HG03558 (cell line): ENCODE measurements around the gene ATP5ME.
"Not testable (repeated sequence)": the region's sequence is repeated elsewhere in the genome, so short reads cannot be mapped to it uniquely, and the experiment has no call there.

Experiments used
- ATAC-seq: cut with Tn5 transposase; IDR thresholded peaks from one replicate; pipeline ENCODE4 v1.9.1; 2021; ENCODE audit warnings: moderate number of reproducible peaks; ENCODE audit not compliant: unreplicated experiment; ENCODE audit errors: extremely low read depth

The ATP5ME gene

GRCh38 chr4:657834-658667, 16.0 kb downstream of the ATP5ME start:
- ATAC-seq: no peak

- ATAC-seq: no peak
These were observed 16.7 kb downstream of the ATP5ME start for GRCh38 chr4:657338-657833.

GRCh38 chr4:656436-657337, 17.4 kb downstream of the ATP5ME start:
- ATAC-seq: no peak

DNA sequence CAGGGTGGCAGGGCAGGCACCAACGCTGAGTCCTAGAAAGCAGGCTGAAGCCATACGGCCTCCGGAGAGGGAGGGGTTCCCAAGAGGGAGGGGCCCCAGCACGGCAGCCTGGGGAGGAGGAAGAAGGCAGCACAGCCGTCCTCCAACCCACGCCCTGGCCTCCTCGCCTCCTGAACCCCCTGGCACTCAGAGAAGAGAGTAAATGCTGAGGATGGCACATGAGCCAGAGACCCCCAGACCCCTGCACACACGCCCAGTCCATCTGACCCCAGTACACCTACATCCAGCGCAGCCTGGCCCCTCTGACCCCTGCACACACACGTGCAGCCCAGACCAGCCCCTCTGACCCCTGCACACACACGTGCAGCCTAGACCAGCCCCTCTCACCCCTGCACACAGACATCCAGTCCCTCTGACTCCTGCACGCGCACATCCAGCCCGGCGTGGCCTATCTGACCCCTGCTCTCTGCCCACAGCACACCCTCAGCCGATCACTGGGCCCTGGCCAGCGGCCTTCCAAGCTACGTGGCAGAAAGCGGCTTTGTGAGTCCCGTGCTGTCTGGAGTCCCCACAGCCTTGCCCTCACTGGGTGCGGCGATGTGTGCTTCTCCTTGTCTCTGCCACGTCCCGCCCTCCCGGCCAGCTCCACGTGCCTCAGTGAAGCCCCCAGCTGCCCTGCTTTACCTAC, 18.5 kb downstream of the ATP5ME start:
- ATAC-seq: no peak

- no peak for ATAC-seq
These were observed 19.1 kb downstream of the ATP5ME start for GRCh38 chr4:654871-655463.

- ATAC-seq: no peak
These were observed 19.6 kb downstream of the ATP5ME start for GRCh38 chr4:654503-654845.

DNA sequence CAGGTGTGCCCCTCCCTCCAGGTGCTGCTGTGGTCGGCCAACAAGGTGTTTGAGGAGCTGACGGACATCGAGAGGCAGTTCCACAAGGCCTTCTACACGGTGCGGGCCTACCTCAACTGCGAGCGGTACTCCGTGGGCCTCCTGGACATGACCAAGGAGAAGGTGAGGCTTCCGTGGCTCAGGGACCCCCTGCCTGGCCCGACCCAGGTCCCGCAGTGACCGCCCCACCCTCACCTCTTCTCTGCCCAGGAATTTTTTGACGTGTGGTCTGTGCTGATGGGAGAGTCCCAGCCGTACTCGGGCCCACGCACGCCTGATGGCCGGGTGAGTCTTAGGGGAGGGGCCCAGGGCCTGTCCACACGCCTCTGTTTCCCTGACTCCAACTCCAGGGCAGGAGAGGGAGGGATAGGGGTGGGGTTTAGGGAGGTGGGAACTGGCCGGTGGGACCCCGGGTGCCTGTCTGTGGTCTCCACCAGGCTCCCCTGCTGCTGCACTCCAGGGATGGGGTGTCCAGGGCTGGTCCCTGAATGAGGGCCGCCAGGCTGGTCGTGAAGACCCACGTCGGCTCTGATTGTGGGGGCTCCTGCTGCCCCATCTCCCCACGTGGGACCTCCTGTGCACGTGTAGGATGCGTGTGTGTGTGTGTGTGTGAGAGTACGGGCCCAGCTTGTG, 20.1 kb downstream of the ATP5ME start:
- no peak for ATAC-seq

DNA sequence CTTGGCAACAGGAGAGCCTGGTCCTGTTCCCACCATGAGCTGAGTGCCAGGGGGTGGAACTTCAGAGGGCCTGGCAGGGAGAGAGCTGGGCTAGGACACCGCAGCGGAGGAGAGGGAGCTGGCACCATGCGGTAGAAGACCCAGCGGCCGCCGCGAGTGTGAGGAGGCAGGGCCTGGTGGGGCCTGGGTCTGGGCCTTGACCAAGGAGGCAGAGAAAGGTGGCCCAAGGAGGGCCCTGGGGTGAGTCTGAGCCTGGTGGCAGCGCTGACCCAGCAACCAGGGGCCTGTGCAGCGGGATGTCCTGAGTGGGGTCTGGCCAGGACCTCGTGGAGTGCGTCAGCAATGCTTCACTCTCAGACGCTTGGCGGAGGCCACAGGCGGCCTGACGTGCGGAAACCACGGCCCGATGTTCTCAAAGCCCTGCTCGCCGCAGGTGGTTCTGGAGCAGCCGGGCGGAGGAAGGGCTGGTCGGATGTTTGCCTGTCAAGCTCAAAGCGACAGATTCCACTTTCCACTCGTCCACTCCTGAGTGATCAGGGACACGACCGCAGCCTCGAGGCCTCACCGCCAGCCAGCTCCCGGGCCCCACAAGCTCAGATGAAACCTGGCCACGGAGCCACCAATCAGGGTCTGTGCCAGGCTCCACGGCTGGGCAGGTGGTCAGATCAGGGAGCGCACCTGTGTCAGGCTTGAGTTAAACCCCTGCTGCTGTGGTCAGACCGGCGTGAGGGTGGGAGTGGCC, 20.8 kb downstream of the ATP5ME start:
- no peak for ATAC-seq

- ATAC-seq: no peak
These were observed 22.0 kb downstream of the ATP5ME start for GRCh38 chr4:651884-652642.

GRCh38 chr4:650951-651883, 22.9 kb downstream of the ATP5ME start:
- ATAC-seq: no peak

DNA sequence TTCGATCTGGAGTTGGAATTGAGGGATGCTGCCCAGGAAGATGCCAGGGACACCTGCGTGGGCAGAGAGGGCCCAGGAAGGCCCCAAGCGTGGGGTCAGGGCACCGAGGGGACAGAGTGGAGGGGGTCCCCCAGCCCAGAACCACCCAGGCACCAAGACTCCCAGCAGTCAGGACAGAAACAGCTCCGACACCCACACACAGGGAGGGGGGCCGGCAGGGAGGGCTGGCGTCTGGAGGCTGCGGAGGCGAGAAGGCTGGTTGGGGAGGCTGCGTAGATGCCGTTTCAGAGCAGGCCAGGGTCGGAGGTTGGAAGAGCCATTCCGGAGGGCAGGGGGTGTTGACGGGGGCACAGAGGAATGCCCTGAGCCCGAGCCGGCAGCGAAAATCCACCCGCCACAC, 23.6 kb downstream of the ATP5ME start:
- no peak for ATAC-seq

DNA sequence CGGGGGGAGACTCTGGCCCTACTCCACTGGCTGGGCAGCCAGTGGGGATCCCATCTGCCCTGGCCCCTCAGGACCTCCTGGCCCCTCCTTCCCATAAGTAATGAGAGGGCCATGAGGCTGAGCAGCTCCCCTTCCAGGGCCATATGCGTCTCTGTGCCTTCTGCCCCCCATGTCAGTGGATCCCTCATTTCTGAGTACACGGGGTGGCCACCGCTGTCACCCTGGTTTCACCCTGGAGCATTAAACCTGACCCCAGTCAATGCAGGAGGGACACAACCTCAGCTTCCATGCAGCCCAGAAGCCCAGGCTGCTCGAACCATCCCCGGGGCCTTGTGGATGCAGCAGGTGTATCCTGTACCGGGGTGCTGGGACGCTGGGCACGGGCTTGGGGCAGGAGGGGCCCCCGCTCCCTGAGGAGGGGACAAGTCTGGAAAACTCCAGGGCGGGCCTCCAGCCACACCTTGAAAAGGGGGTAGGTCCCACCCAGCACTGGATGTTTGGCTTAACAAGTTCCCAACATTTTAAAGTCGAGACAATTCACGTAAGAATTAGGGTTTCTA, 24.2 kb downstream of the ATP5ME start:
- no peak for ATAC-seq

GRCh38 chr4:649293-649625, 24.8 kb downstream of the ATP5ME start:
- ATAC-seq: no peak

GRCh38 chr4:648579-649292, 25.3 kb downstream of the ATP5ME start:
- no peak for ATAC-seq

- ATAC-seq: no peak
These were observed 26.6 kb downstream of the ATP5ME start for GRCh38 chr4:647481-647880.

DNA sequence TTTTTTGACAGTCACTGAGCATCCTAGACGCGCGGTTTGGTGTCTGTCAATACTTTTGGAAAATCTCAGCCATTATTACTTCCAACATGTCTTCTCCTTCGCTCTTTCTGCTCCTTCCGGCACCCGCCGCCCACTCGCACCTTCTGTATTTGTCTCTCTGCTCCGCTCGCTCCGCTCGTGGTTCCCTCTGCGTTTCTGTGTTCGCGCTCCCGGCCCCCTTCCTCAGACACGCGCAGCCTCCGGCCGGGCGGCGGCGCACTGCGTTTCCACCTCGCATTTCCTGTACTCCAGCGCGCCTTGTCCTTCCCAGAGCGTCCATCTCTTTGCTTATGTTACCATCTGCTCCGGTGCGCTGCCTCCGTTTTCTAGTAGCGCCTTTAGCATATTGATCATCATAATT, 27.6 kb downstream of the ATP5ME start:
- ATAC-seq: no peak

DNA sequence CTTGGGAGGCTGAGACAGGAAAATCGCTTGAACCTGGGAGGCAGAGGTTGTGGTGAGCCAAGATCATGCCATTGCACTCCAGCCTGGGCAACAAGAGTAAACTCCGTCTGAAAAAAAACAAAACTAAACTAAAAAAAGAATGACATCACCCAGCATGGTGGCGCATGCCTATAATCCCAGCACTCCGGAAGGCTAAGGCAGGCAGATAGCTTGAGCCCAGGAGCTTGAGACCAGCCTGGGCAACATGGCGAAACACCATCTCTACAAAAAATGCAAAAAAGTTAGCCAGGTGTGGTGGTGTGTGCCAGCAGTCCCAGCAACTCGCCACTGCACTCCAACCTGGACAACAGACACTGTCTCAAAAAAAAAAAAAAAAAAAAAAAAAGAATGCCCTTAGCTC, 31.7 kb downstream of the ATP5ME start:
- not testable (repeated sequence) for ATAC-seq
